ENCODE data around the gene AGTR2. TPM values are rescaled to one million over a fixed set of nuclear protein-coding genes. Genes with fewer than 3 reads are reported as not detected.

Gene AGTR2
- total RNA-seq, 1 experiment from 2014 or later = not detected

DNA sequence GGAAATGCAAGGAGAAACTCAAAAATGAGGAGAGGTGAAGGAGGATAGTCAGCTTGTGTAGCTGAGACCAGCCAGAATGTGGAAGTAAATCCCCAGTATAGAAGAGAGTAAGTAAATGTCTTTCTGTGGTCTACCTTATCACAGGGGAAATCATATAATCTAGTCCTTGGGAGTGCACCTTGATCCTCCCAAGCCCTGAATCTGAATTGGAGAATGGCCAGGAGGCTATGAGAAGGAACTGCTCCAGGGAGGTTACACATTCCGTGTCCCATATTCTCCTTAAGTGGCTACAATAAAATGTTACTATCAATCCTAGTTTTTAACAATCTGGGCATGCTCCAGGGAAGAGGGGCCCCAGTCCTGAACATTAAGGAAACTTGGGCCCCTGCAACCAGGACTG, 10.8 kb downstream of the AGTR2 start:
- Histone ChIP-seq H2AFZ (ENCODE audit: low read length) (no peak overlapping the region), H2BK5ac (ENCODE audit: insufficient read length, low read length) (no peak overlapping the region), H3K79me1 (ENCODE audit: insufficient read depth, low read depth, low read length, poor library complexity, severe bottlenecking) (no peaks in the 10 kb centered on the region), H3K4ac (ENCODE audit: low read depth, low read length) (no peak overlapping the region), H3K4me1 (ENCODE audit: insufficient read depth, low read length) (no peaks in the 10 kb centered on the region), H2BK15ac (ENCODE audit: low read depth, low read length) (no peak overlapping the region), H3K18ac (ENCODE audit: insufficient read length, low read depth, low read length) (no peak overlapping the region), H4K91ac (ENCODE audit: insufficient read length, low read depth, low read length) (no peak overlapping the region), H3K79me2 (ENCODE audit: insufficient read depth, low read length) (no peaks in the 10 kb centered on the region), H3K9ac (ENCODE audit: extremely low read depth, insufficient read length, low read length) (no peak overlapping the region), H3K9me3 (ENCODE audit: control insufficient read depth, low read depth, low read length) (no peaks in the 10 kb centered on the region), H3T11ph (ENCODE audit: low read length) (no peak overlapping the region), H3K23me2 (ENCODE audit: insufficient read length, low read depth, low read length, poor library complexity, severe bottlenecking) (no peaks in the 10 kb centered on the region), H3K23ac (ENCODE audit: insufficient read length, low read depth, low read length) (no peak overlapping the region), H3K27ac (ENCODE audit: insufficient read length, low read depth, low read length) (no peak overlapping the region), H4K5ac (ENCODE audit: insufficient read length, low read depth, low read length) (no peak overlapping the region), H2AK5ac (ENCODE audit: insufficient read length, low read length) (no peak overlapping the region), H2BK120ac (ENCODE audit: low read depth, low read length, poor library complexity, severe bottlenecking) (no peak overlapping the region), H2BK20ac (ENCODE audit: low read depth, low read length, poor library complexity, severe bottlenecking) (no peak overlapping the region), H3K27me3 (ENCODE audit: insufficient read depth, low read length) (no peaks in the 10 kb centered on the region), H4K20me1 (ENCODE audit: control insufficient read depth, insufficient read depth, insufficient read length) (no peaks in the 10 kb centered on the region), H3K56ac (ENCODE audit: insufficient read length, low read depth, low read length) (no peak overlapping the region), H2BK12ac (ENCODE audit: insufficient read length, low read depth, low read length) (no peak overlapping the region), H3K14ac (ENCODE audit: insufficient read depth, low read length) (no peak overlapping the region), H3K4me2 (ENCODE audit: insufficient read depth, insufficient read length, low read length) (no peak overlapping the region), H4K8ac (replicated peaks; ENCODE audit: insufficient read length, low read depth, low read length) (no peak overlapping the region)
- Mint-ChIP-seq H3K27ac (no peak overlapping the region), H3K4me3 (no peak overlapping the region), H3K27me3 (ENCODE audit: low read depth) (peaks cover 7% of the 10 kb centered on the region), H3K4me1 (no peaks in the 10 kb centered on the region), H3K36me3 (ENCODE audit: insufficient read depth in 1 of 3, low read depth in 3 of 3) (peaks cover 0 to 3% (median 0%) of the 10 kb centered on the region in 3 experiments; a peak in 2 of 7 replicates), H3K9me3 (peaks cover 0 to 6% of the 10 kb centered on the region in 2 experiments; a peak in 3 of 5 replicates)
- no peak for DNase-seq
- TF ChIP-seq, protein P1, sequence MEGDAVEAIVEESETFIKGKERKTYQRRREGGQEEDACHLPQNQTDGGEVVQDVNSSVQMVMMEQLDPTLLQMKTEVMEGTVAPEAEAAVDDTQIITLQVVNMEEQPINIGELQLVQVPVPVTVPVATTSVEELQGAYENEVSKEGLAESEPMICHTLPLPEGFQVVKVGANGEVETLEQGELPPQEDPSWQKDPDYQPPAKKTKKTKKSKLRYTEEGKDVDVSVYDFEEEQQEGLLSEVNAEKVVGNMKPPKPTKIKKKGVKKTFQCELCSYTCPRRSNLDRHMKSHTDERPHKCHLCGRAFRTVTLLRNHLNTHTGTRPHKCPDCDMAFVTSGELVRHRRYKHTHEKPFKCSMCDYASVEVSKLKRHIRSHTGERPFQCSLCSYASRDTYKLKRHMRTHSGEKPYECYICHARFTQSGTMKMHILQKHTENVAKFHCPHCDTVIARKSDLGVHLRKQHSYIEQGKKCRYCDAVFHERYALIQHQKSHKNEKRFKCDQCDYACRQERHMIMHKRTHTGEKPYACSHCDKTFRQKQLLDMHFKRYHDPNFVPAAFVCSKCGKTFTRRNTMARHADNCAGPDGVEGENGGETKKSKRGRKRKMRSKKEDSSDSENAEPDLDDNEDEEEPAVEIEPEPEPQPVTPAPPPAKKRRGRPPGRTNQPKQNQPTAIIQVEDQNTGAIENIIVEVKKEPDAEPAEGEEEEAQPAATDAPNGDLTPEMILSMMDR (conservative IDR thresholded peaks at IDR 0.05) = no peak
- no CpG with 5 or more reads among the region's 1 CpG for WGBS (ENCODE audit: extremely low coverage, insufficient read length, low lambda C conversion rate)

Measured in H9 (cell line).